ENCODE measurements around the gene SLC16A10. TPM values are rescaled to one million over a fixed set of nuclear protein-coding genes. Genes with fewer than 3 reads are reported as not detected.

Gene SLC16A10
- total and polyA plus RNA-seq, 2 experiments from 2014 or later: 12.1 to 30.9 TPM

GRCh38 chr6:111204881-111205280, 117.6 kb downstream of the SLC16A10 start (continued):
- TF ChIP-seq, protein P1, sequence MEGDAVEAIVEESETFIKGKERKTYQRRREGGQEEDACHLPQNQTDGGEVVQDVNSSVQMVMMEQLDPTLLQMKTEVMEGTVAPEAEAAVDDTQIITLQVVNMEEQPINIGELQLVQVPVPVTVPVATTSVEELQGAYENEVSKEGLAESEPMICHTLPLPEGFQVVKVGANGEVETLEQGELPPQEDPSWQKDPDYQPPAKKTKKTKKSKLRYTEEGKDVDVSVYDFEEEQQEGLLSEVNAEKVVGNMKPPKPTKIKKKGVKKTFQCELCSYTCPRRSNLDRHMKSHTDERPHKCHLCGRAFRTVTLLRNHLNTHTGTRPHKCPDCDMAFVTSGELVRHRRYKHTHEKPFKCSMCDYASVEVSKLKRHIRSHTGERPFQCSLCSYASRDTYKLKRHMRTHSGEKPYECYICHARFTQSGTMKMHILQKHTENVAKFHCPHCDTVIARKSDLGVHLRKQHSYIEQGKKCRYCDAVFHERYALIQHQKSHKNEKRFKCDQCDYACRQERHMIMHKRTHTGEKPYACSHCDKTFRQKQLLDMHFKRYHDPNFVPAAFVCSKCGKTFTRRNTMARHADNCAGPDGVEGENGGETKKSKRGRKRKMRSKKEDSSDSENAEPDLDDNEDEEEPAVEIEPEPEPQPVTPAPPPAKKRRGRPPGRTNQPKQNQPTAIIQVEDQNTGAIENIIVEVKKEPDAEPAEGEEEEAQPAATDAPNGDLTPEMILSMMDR (conservative IDR thresholded peaks at IDR 0.05; ENCODE audit: low read depth in 2 of 2): no peak
- TF ChIP-seq NANOG (IDR thresholded peaks at IDR 0.05; ENCODE audit: borderline replicate concordance): no peak
- TF ChIP-seq ZNF114 (CRISPR knock-in tag; IDR thresholded peaks at IDR 0.05): no peak
- TF ChIP-seq STAT1 (IDR thresholded peaks at IDR 0.05; ENCODE audit: unreplicated experiment): no peak
- TF ChIP-seq ZNF331 (CRISPR knock-in tag; IDR thresholded peaks at IDR 0.05; ENCODE audit: low read depth): no peak

GRCh38 chr6:111205502-111205901, 118.2 kb downstream of the SLC16A10 start:
- Histone ChIP-seq H3K79me2 (replicated peaks; ENCODE audit: insufficient read depth) (no peaks in the 10 kb centered on the region), H4K20me1 (replicated peaks; ENCODE audit: insufficient read depth) (0 out of 2 replicates have a peak, but pooled peaks cover 3% of the 10 kb centered on the region), H3K27me3 (ENCODE audit: insufficient read depth) (no peaks in the 10 kb centered on the region), H3K4me3 (no peak overlapping the region), H3K4me2 (no peak overlapping the region), H3K9me2 (ENCODE audit: insufficient read depth) (no peaks in the 10 kb centered on the region), H2AFZ (no peak overlapping the region), H3K27ac (ENCODE audit: low read depth) (no peak overlapping the region), H3K4me1 (ENCODE audit: insufficient read depth) (peaks cover 4% of the 10 kb centered on the region; the same call in 1 of the 2 replicates), H3K36me3 (ENCODE audit: insufficient read depth) (no peaks in the 10 kb centered on the region), H3F3A (replicated peaks; ENCODE audit: low read depth) (no peaks in the 10 kb centered on the region)
- TF ChIP-seq, protein P2, sequence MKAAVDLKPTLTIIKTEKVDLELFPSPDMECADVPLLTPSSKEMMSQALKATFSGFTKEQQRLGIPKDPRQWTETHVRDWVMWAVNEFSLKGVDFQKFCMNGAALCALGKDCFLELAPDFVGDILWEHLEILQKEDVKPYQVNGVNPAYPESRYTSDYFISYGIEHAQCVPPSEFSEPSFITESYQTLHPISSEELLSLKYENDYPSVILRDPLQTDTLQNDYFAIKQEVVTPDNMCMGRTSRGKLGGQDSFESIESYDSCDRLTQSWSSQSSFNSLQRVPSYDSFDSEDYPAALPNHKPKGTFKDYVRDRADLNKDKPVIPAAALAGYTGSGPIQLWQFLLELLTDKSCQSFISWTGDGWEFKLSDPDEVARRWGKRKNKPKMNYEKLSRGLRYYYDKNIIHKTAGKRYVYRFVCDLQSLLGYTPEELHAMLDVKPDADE (IDR thresholded peaks at IDR 0.05): no peak
- TF ChIP-seq REST (IDR thresholded peaks at IDR 0.05; ENCODE audit: unreplicated experiment): no peak
- ATAC-seq: no peak
- Mint-ChIP-seq H3K27ac (no peak overlapping the region), H3K4me3 (no peak overlapping the region), H3K36me3 (ENCODE audit: low read depth) (no peaks in the 10 kb centered on the region), H3K9me3 (no peaks in the 10 kb centered on the region), H3K4me1 (peaks cover 6% of the 10 kb centered on the region), H3K27me3 (ENCODE audit: insufficient read depth, low read depth, poor library complexity) (peaks cover 2% of the 10 kb centered on the region)
- DNase-seq (ENCODE audit: low spot score): no peak

All from GM23338 (cell line).